H9 (cell line): Measurements from ENCODE around the gene EPB41L2. TPM values are rescaled to one million over a fixed set of nuclear protein-coding genes. Genes with fewer than 3 reads are reported as not detected.

Experiments used
- DNase-seq: peaks from one replicate; pipeline ENCODE4 v3.0.0-alpha.2; 2017
- H2AFZ ChIP-seq: one replicate; pipeline ENCODE4 v1.6.1; 2013; ENCODE audit warnings: mild to moderate bottlenecking, low read length, control low read depth, moderate library complexity
- H2AK5ac ChIP-seq: 2 replicates; pipeline ENCODE4 v1.6.1; 2013; ENCODE audit warnings: low read length, control low read depth, mixed read lengths; ENCODE audit not compliant: insufficient read length
- H2BK120ac ChIP-seq: one replicate; pipeline ENCODE4 v1.6.1; 2013; ENCODE audit warnings: low read depth, mild to moderate bottlenecking, low read length, control low read depth, inconsistent platforms; ENCODE audit not compliant: poor library complexity, severe bottlenecking
- H2BK12ac ChIP-seq: 2 replicates; pipeline ENCODE4 v1.6.1; 2013; ENCODE audit warnings: low read length, control low read depth, mixed read lengths, low read depth; ENCODE audit not compliant: insufficient read length
- H2BK15ac ChIP-seq: 2 replicates; pipeline ENCODE4 v1.6.1; 2013; ENCODE audit warnings: low read depth, low read length, control low read depth
- H2BK20ac ChIP-seq: one replicate; pipeline ENCODE4 v1.6.1; 2013; ENCODE audit warnings: low read depth, mild to moderate bottlenecking, low read length, control low read depth, inconsistent platforms; ENCODE audit not compliant: poor library complexity, severe bottlenecking
- H2BK5ac ChIP-seq: 2 replicates; pipeline ENCODE4 v1.6.1; 2013; ENCODE audit warnings: low read length, control low read depth, mixed read lengths; ENCODE audit not compliant: insufficient read length
- H3K14ac ChIP-seq: 2 replicates; pipeline ENCODE4 v1.6.1; 2013; ENCODE audit warnings: low read length, control low read depth; ENCODE audit not compliant: insufficient read depth
- H3K18ac ChIP-seq: 2 replicates; pipeline ENCODE4 v1.6.1; 2013; ENCODE audit warnings: low read depth, mild to moderate bottlenecking, mixed read lengths, low read length, control low read depth; ENCODE audit not compliant: insufficient read length
- H3K23ac ChIP-seq: 2 replicates; pipeline ENCODE4 v1.6.1; 2013; ENCODE audit warnings: low read length, control low read depth, mixed read lengths, low read depth; ENCODE audit not compliant: insufficient read length
- H3K23me2 ChIP-seq: 2 replicates; pipeline ENCODE4 v1.6.1; 2013; ENCODE audit warnings: low read depth, mild to moderate bottlenecking, mixed read lengths, low read length, control low read depth; ENCODE audit not compliant: insufficient read length, poor library complexity, severe bottlenecking
- H3K27ac ChIP-seq: 2 replicates; pipeline ENCODE4 v1.5.1; 2013; ENCODE audit warnings: low read length, control low read depth, mixed read lengths, low read depth; ENCODE audit not compliant: insufficient read length
- H3K27me3 ChIP-seq: 2 replicates; pipeline ENCODE4 v1.6.1; 2013; ENCODE audit warnings: low read length, control low read depth, inconsistent platforms; ENCODE audit not compliant: insufficient read depth
- H3K4ac ChIP-seq: 2 replicates; pipeline ENCODE4 v1.6.1; 2013; ENCODE audit warnings: low read depth, mild to moderate bottlenecking, control low read depth, inconsistent platforms, low read length, moderate library complexity
- H3K4me1 ChIP-seq: 2 replicates; pipeline ENCODE4 v1.6.1; 2013; ENCODE audit warnings: low read length, control low read depth, inconsistent platforms; ENCODE audit not compliant: insufficient read depth
- H3K4me2 ChIP-seq: 2 replicates; pipeline ENCODE4 v1.6.1; 2013; ENCODE audit warnings: low read length, control low read depth, mixed read lengths; ENCODE audit not compliant: insufficient read length, insufficient read depth
- H3K56ac ChIP-seq: 2 replicates; pipeline ENCODE4 v1.6.1; 2013; ENCODE audit warnings: low read depth, mild to moderate bottlenecking, mixed read lengths, low read length, control low read depth; ENCODE audit not compliant: insufficient read length
- H3K79me1 ChIP-seq: 2 replicates; pipeline ENCODE4 v1.6.1; 2013; ENCODE audit warnings: low read depth, mild to moderate bottlenecking, moderate library complexity, low read length, control low read depth, inconsistent platforms; ENCODE audit not compliant: insufficient read depth, poor library complexity, severe bottlenecking
- H3K79me2 ChIP-seq: 2 replicates; pipeline ENCODE4 v1.6.1; 2013; ENCODE audit warnings: low read length, control low read depth, inconsistent platforms; ENCODE audit not compliant: insufficient read depth
- H3K9ac ChIP-seq: 2 replicates; pipeline ENCODE4 v1.6.1; 2013; ENCODE audit warnings: low read length, control low read depth, mixed read lengths; ENCODE audit not compliant: insufficient read length; ENCODE audit errors: extremely low read depth
- H3K9me3 ChIP-seq: one replicate; pipeline ENCODE4 v1.6.1; 2013; ENCODE audit warnings: low read depth, low read length, inconsistent platforms; ENCODE audit not compliant: control insufficient read depth
- H3T11ph ChIP-seq: one replicate; pipeline ENCODE4 v1.6.1; 2013; ENCODE audit warnings: mild to moderate bottlenecking, low read length, control low read depth, inconsistent platforms
- H4K20me1 ChIP-seq: one replicate; pipeline ENCODE4 v1.6.1; 2013; ENCODE audit not compliant: control insufficient read depth, insufficient read length, insufficient read depth
- H4K5ac ChIP-seq: 2 replicates; pipeline ENCODE4 v1.6.1; 2013; ENCODE audit warnings: low read depth, mild to moderate bottlenecking, mixed read lengths, low read length, control low read depth; ENCODE audit not compliant: insufficient read length
- H4K8ac ChIP-seq: replicated peaks from 2 replicates; pipeline ENCODE4 v1.6.1; 2013; ENCODE audit warnings: low read length, control low read depth, mixed read lengths, low read depth; ENCODE audit not compliant: insufficient read length
- H4K91ac ChIP-seq: 2 replicates; pipeline ENCODE4 v1.6.1; 2013; ENCODE audit warnings: low read depth, mild to moderate bottlenecking, moderate library complexity, mixed read lengths, low read length, control low read depth; ENCODE audit not compliant: insufficient read length
- H3K27ac Mint-ChIP-seq, 3 experiments: 2 replicates in 2 of 3; 3 replicates in 1 of 3; pipeline ENCODE4 v1.8.0; 2020 to 2021; ENCODE audit warnings: mixed read lengths in 3 of 3, mild to moderate bottlenecking in 1 of 3, moderate library complexity in 1 of 3
- H3K27me3 Mint-ChIP-seq: 2 replicates; pipeline ENCODE4 v1.8.0; 2021; ENCODE audit warnings: low read depth, mild to moderate bottlenecking, moderate library complexity, mixed read lengths
- H3K36me3 Mint-ChIP-seq, 3 experiments: 2 replicates in 2 of 3; 3 replicates in 1 of 3; pipeline ENCODE4 v1.8.0; 2020 to 2021; ENCODE audit warnings: low read depth in 3 of 3, mixed read lengths in 3 of 3; ENCODE audit not compliant: insufficient read depth in 1 of 3
- H3K4me1 Mint-ChIP-seq, 2 experiments: 2 replicates each; pipeline ENCODE4 v1.8.0; 2020; ENCODE audit warnings: mixed read lengths in 2 of 2
- H3K4me3 Mint-ChIP-seq, 2 experiments: 2 replicates in 1 of 2; 3 replicates in 1 of 2; pipeline ENCODE4 v1.8.0; 2020 to 2021; ENCODE audit warnings: mild to moderate bottlenecking in 2 of 2, mixed read lengths in 2 of 2, moderate library complexity in 1 of 2
- H3K9me3 Mint-ChIP-seq, 2 experiments: 2 replicates in 1 of 2; 3 replicates in 1 of 2; pipeline ENCODE4 v1.8.0; 2020; ENCODE audit warnings: mild to moderate bottlenecking in 2 of 2, mixed read lengths in 2 of 2, moderate library complexity in 1 of 2
- WGBS: extraction: QIAGEN DNeasy Blood & Tissue Kit; methylation state at CpG from one replicate; pipeline ENCODE4 v1.1.7; 2013; ENCODE audit warnings: missing lambda C conversion rate, low lambda C conversion rate, mixed read lengths; ENCODE audit not compliant: insufficient read length; ENCODE audit errors: extremely low coverage; 5-methylcytosine and 5-hydroxymethylcytosine counted together
- total RNA-seq: library from RNA; stranded (reverse); gene quantifications from 2 replicates; pipeline ENCODE4 v1.2.1, GENCODE V29; 2021
- TF ChIP-seq, protein P1 (sequence below): fragments of 200-600 bp; sonication (generic); conservative IDR thresholded peaks from 3 replicates; pipeline ENCODE4 v1.8.0; 2021; ENCODE audit warnings: antibody characterized with exemption, mild to moderate bottlenecking

EPB41L2 gene
- total RNA-seq, 1 experiment from 2014 or later: 90.2 TPM

DNA sequence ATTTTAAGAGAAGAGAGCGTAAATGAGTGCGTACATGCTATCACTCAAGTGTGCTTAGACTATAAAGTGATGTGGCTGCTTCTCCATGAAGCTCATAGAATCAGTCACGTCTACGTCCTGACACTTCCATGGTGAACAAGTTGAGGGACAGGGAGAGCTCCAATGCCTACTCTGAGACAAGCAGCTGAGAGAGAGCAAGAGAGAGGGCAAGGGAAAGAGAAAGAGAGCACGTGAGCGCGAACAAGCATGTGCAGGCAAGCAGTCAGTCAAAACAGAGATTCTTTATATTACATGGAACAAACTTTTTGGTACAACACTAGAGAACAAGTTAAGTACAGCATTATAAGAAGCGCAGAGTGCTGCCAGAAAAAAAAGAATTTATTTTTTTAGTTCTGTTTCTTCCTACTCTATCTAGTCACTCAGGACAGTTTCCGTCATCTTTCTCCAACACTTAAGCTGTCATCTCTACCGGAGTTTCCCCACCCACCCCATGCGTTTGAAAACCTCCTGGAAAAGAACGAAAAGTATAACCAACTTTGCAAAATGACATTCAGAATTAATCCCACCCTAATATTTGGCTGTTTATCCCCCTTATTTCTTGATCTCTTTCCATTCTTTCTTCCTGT is 61.8 kb downstream of the EPB41L2 start:
- H3K79me1 ChIP-seq: no peaks in the 10 kb centered on the region
- no CpG with 5 or more reads among the region's 12 CpGs for WGBS
- H2BK15ac ChIP-seq: no peak overlapping the region
- H4K20me1 ChIP-seq: no peaks in the 10 kb centered on the region
- H2AFZ ChIP-seq: no peak overlapping the region
- H3K27me3 ChIP-seq: no peaks in the 10 kb centered on the region
- no peak overlapping the region for H2BK12ac ChIP-seq
- no peak overlapping the region for H3T11ph ChIP-seq
- no peak for DNase-seq
- peaks cover 12% of the 10 kb centered on the region for H3K4me1 ChIP-seq
- no peak overlapping the region for H3K14ac ChIP-seq
- peaks cover 9% of the 10 kb centered on the region for H3K79me2 ChIP-seq
- H3K36me3 Mint-ChIP-seq: no peaks in the 10 kb centered on the region; a peak in 2 of 7 replicates
- no peak overlapping the region for H4K5ac ChIP-seq
- no peak overlapping the region for H3K4me3 Mint-ChIP-seq
- no peaks in the 10 kb centered on the region for H3K27me3 Mint-ChIP-seq
- H2AK5ac ChIP-seq: no peak overlapping the region
- H3K4me2 ChIP-seq: no peak overlapping the region
- H3K9me3 ChIP-seq: no peaks in the 10 kb centered on the region
- no peaks in the 10 kb centered on the region for H3K23me2 ChIP-seq
- H2BK20ac ChIP-seq: no peak overlapping the region
- H3K56ac ChIP-seq: no peak overlapping the region
- no peak overlapping the region for H2BK120ac ChIP-seq
- H3K4me1 Mint-ChIP-seq: peaks cover 62 to 74% of the 10 kb centered on the region in 2 experiments
- no peak overlapping the region for H4K91ac ChIP-seq
- H2BK5ac ChIP-seq: no peak overlapping the region
- H3K27ac ChIP-seq: no peak overlapping the region
- H3K4ac ChIP-seq: no peak overlapping the region
- no peak overlapping the region for H3K23ac ChIP-seq
- H3K27ac Mint-ChIP-seq: peak overlapping the region in 2 of 3 experiments; percentile 2 to 10; a peak in 3 of 7 replicates
- TF ChIP-seq, protein P1, sequence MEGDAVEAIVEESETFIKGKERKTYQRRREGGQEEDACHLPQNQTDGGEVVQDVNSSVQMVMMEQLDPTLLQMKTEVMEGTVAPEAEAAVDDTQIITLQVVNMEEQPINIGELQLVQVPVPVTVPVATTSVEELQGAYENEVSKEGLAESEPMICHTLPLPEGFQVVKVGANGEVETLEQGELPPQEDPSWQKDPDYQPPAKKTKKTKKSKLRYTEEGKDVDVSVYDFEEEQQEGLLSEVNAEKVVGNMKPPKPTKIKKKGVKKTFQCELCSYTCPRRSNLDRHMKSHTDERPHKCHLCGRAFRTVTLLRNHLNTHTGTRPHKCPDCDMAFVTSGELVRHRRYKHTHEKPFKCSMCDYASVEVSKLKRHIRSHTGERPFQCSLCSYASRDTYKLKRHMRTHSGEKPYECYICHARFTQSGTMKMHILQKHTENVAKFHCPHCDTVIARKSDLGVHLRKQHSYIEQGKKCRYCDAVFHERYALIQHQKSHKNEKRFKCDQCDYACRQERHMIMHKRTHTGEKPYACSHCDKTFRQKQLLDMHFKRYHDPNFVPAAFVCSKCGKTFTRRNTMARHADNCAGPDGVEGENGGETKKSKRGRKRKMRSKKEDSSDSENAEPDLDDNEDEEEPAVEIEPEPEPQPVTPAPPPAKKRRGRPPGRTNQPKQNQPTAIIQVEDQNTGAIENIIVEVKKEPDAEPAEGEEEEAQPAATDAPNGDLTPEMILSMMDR: no peak
- no peak overlapping the region for H3K9ac ChIP-seq
- no peak overlapping the region for H4K8ac ChIP-seq
- no peak overlapping the region for H3K18ac ChIP-seq
- H3K9me3 Mint-ChIP-seq: no peaks in the 10 kb centered on the region
